Activated CD8-positive, alpha-beta memory T cell treated with anti-CD3 and anti-CD28 coated beads, Interleukin-2, amount 50 U/mL, for 1 hour (primary cell): ENCODE data around the gene RGS9.

ENCODE experiments used
- DNase-seq: peaks from one replicate; pipeline ENCODE4 v3.0.0-alpha.2; 2020; ENCODE audit errors: extremely low read depth

Gene RGS9

DNA sequence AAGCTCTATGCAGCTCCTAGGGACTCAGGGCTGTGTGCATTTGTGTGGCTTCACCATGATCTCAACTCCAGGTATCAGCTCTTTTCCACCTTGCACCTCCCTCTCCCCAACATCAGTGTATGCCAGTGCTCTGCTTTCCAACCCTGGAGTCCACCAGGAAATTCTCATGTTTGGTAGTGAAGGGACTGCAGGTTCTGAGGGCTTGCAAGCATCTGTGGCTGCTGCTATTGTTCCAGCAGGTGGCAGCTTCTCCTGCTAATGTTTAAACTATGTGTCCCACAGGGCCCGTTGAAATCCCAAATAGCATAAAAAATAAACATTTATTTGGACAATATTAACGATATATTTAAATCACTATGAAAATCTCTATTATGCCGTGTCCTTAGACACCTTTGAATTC, 82.0 kb downstream of the RGS9 start:
- no peak for DNase-seq

GRCh38 chr17:65219707-65220106, 82.5 kb downstream of the RGS9 start:
- no peak for DNase-seq

GRCh38 chr17:65220732-65221131, 83.6 kb downstream of the RGS9 start:
- no peak for DNase-seq

GRCh38 chr17:65222214-65222738, 85.1 kb downstream of the RGS9 start:
- no peak for DNase-seq

DNA sequence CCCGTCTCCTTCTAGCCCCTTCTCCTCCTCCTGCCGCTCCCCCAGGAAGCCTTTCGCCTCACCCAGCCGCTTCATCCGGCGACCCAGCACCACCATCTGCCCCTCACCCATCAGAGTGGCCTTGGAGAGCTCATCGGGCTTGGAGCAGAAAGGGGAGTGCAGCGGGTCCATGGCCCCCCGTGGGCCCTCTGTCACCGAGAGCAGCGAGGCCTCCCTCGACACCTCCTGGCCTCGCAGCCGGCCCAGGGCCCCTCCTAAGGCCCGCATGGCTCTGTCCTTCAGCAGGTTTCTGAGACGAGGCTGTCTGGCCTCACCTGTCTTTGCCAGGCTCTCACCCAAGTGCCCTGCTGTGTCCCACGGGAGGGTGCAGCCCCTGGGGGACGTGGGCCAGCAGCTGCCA, 87.9 kb downstream of the RGS9 start:
- DNase-seq: no peak

DNA sequence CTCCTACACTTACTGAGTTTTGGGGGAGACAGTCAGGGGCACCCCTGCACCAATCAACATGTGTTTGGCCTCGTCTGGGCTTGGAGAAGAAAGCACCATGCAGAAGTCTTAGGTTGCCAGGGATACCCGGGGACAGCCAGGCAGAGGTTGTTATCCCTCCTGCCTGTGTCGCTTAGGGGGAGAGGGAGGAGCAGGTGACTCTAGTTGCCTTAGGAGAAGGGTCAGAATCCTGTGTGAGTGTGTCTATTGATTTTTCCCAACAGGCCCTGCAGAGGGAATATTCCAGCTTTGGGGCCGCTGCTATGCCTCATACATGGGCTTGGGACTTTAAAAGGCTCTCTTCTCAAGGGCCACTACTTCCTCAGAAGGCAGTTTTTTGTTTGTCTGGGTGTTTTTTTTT, 89.1 kb downstream of the RGS9 start:
- DNase-seq: no peak

DNA sequence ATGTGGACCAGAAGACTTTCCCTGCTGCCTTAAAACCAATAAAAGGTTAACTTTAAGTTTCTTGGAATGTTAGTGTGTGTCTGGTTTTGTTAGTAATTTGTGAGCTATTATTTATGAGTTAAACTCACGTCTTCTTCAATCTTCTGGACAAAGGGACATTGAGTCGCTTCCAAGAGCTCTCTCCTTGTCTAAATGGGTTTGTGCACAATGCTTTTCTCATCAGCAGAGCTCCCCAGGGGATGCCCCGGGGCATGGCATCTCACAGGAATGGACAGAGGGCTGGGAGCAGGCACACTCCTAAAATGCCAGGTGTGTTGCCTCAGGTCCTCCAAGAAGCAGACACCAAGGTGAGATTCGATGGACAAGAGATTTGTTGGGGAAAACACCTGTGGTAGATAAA, 90.5 kb downstream of the RGS9 start:
- no peak for DNase-seq

DNA sequence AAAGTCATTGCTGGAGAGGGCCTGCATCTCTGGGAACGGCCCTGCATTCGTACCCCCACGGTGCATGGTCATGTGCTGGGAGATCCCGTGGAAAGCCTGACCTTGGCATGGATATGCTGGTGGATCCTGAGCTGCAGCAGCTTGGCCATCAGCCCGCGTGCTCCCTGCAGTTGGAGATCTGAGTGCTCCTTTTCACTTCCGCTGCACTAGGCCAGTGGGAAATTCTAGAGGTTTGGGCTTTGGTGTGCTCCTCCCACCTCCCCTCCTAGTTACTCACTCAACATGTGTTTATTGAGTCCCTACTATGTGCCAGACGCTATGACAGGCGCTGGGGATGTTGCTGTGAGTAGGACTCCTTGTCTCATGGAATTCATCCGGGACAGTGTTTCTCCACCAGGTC, 91.1 kb downstream of the RGS9 start:
- DNase-seq: no peak

GRCh38 chr17:65228734-65229620, 91.8 kb downstream of the RGS9 start:
- DNase-seq: no peak

GRCh38 chr17:65229621-65229995, 92.4 kb downstream of the RGS9 start:
- no peak for DNase-seq

- no peak for DNase-seq
Measured at GRCh38 chr17:65230040-65230439, 92.9 kb downstream of the RGS9 start.

- DNase-seq: no peak
Measured at GRCh38 chr17:65231086-65231485, 93.9 kb downstream of the RGS9 start.

DNA sequence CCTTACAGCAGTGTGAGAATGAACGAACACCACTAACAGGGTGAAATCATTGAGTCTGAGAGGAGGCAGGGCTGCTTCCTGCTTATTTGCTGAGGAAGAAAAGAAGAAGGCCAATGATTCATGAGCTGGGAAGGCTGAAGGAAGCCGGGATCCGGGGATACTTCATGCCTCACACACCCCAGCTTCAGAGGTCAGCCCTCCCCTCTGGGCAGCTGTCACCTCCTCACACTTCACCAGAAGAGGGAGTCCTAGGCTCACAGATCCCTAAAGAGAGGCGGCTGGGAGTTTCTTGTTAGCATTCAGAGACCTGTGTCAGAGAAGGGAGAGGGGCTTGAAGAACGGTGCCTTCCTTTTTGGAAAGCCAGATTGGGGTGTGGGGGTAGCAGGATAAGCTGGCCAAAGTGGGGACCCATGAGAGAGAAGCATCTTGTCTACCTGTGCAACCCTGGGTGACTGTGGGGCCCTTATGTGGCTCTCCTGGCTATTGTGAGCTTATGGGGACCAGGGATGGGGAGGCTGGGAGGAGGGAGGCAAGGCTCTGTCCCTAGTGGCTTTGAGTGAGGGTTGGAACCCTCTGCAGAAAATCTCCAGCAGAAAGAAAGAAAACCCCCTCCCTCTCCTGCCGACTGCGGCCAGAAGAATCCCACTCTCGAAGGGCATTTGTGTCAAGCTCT, 94.6 kb downstream of the RGS9 start:
- DNase-seq: no peak

DNA sequence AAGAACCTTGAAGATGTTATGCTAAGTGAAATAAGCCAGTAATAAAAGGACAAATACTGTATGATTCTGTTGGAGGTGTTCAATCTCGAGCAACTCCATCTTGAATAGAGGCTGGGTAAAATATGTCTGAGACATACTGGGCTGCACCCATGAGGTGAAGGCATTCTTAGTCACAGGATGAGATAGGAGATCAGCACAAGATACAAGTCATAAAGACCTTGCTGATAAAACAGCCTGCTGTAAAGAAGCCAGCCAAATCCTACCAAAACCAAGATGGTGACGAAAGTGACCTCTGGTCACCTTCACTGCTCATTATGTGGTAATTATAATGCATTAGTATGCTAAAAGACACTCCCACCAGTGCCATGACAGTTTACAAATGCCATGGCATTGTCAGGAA, 98.1 kb downstream of the RGS9 start:
- no peak for DNase-seq

DNA sequence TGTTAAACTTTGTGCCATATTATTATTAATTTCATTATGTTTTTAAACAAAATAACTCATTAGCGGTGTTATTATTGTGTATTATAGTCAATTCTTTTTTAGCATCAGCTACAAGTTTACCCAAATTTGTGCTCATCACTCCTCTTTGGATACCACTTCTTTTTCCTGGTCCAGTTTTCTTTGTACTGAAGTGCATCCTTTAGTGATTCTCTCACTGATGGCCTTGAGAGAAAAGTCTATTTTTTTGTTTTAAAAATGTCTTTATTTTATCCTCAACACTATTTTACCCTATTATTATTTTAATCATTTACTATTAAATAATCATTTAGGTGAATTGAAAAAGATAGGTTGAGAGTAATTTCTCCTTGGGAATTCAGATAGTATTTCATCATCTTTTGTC, 99.2 kb downstream of the RGS9 start:
- DNase-seq: no peak

- no peak for DNase-seq
Measured at GRCh38 chr17:65243838-65244625, 106.9 kb downstream of the RGS9 start.

GRCh38 chr17:65246252-65246651, 109.1 kb downstream of the RGS9 start:
- no peak for DNase-seq

DNA sequence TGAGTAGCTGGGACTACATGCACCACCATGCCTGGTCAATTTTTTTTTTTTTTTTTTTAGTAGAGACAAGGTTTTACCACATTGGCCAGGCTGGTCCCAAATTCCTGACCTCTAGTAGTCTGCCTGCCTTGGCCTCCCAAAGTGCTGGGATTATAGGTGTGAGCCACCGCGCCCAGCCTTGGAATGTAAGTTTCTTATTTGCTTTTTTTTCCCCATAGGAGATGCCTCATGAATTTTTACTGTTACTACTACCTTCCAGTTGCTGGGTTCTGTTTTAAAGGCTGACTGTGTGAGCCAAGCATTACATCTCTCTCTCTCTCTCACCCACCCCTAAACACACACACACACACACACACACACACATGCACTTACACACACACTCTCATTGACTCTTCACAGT, 112.6 kb downstream of the RGS9 start:
- no peak for DNase-seq

DNA sequence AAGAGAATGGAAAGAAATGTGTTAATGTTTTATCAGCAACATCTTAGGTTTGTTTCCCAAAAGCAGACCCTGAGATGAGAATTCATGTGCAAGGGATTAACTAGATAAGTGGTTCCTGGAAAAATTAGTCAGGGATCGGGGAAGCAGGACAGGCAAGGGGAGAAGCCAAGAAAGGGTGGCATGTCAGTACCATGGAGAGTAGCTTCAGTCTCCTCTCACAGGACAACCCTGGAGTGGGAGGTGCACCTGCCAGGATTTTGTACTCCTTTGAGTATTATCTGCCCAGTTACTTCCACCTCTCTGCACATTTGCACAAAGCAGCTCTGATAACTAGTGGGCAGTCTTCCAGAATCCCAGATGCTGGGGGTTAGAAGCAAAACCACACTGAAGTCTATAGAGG, 117.0 kb downstream of the RGS9 start:
- DNase-seq: no peak

- no peak for DNase-seq
Measured at GRCh38 chr17:65259281-65259680, 122.1 kb downstream of the RGS9 start.

GRCh38 chr17:65259696-65260485, 122.7 kb downstream of the RGS9 start:
- no peak for DNase-seq

GRCh38 chr17:65260626-65261025, 123.5 kb downstream of the RGS9 start:
- DNase-seq: no peak
